MCF 10A (cell line): ENCODE results near the gene MATCAP1. TPM values are rescaled to one million over a fixed set of nuclear protein-coding genes. Genes with fewer than 3 reads are reported as not detected.

Experiments used
- Bru-seq: library from RNA; stranded (reverse); fragments of 400-500 nt; gene quantifications from one replicate; lab custom pipeline; 2021; lab: Mats Ljungman, UMichigan
- BruChase-seq, 2 experiments: library from RNA; stranded (reverse); fragments of 400-500 nt; gene quantifications; one replicate each; lab custom pipeline; 2021; lab: Mats Ljungman, UMichigan
- BruUV-seq: library from RNA; stranded (reverse); fragments of 400-500 nt; replicated peaks from 2 replicates; lab custom pipeline; 2021; lab: Mats Ljungman, UMichigan
- CTCF ChIA-PET: fragments of 300-600 bp; sonication (Branson Sonifier 250); formaldehyde crosslinking; extraction: SDS; loops from one replicate; lab custom pipeline; 2021; ENCODE audit warnings: antibody characterized with exemption, inconsistent platforms; lab: Yijun Ruan, JAX
- POLR2A ChIA-PET: fragments of 300-600, 350-650 bp; sonication (Branson Sonifier 250); formaldehyde crosslinking; extraction: SDS; loops from one replicate; lab custom pipeline; 2020; ENCODE audit warnings: antibody characterized with exemption, inconsistent platforms; lab: Yijun Ruan, JAX
- DNase-seq: peaks from one replicate; pipeline ENCODE4 v3.0.0-alpha.2; 2018; ENCODE audit not compliant: unreplicated experiment
- H3K27ac Mint-ChIP-seq: one replicate; pipeline ENCODE4 v1.8.0; 2022; ENCODE audit warnings: mild to moderate bottlenecking, low read depth, mixed read lengths; ENCODE audit not compliant: unreplicated experiment
- H3K27me3 Mint-ChIP-seq: one replicate; pipeline ENCODE4 v1.8.0; 2022; ENCODE audit warnings: mixed read lengths; ENCODE audit not compliant: insufficient read depth, unreplicated experiment
- H3K36me3 Mint-ChIP-seq: one replicate; pipeline ENCODE4 v1.8.0; 2022; ENCODE audit warnings: mild to moderate bottlenecking, moderate library complexity, mixed read lengths; ENCODE audit not compliant: insufficient read depth, unreplicated experiment
- H3K4me1 Mint-ChIP-seq: one replicate; pipeline ENCODE4 v1.8.0; 2022; ENCODE audit warnings: mixed read lengths; ENCODE audit not compliant: insufficient read depth, unreplicated experiment
- H3K4me3 Mint-ChIP-seq: one replicate; pipeline ENCODE4 v1.8.0; 2022; ENCODE audit warnings: mild to moderate bottlenecking, moderate library complexity, mixed read lengths; ENCODE audit not compliant: unreplicated experiment
- H3K9me3 Mint-ChIP-seq: one replicate; pipeline ENCODE4 v1.8.0; 2022; ENCODE audit warnings: mixed read lengths; ENCODE audit not compliant: unreplicated experiment
- intact Hi-C: fragments of 100-400 bp; cut with micrococcal nuclease; formaldehyde crosslinking; loops from 2 replicates; pipeline ENCODE4 v1.14.1; 2022
- long read RNA-seq: library from polyadenylated mRNA; stranded (forward); transcript quantifications from one replicate; pipeline ENCODE4 v2.0.0, GENCODE V29; 2022
- total RNA-seq: library from RNA; stranded (reverse); gene quantifications from 2 replicates; pipeline ENCODE4 v1.2.3, GENCODE V29; 2022
- TF ChIP-seq, protein P1 (sequence below): fragments of 200-600 bp; IDR thresholded peaks from one replicate; pipeline ENCODE4 v1.8.0; 2022; ENCODE audit warnings: antibody characterized with exemption, mild to moderate bottlenecking; ENCODE audit not compliant: unreplicated experiment

The MATCAP1 gene
- total RNA-seq (18.1 and 18.7 TPM in 2 replicates), Bru-seq, nascent RNA (percentile 57 among the genes with signal in this experiment), BruChase-seq, experiment 1, labeled RNA remaining after a 6-hour chase (percentile 71 among the genes with signal in this experiment), BruChase-seq, experiment 2, labeled RNA remaining after a 2-hour chase (percentile 66 among the genes with signal in this experiment)
- long read RNA-seq, partial matches to known transcripts = 0 of 11 reads
- long read RNA-seq, other reads (novel, unspliced or antisense) = 4 of 11 reads

DNA sequence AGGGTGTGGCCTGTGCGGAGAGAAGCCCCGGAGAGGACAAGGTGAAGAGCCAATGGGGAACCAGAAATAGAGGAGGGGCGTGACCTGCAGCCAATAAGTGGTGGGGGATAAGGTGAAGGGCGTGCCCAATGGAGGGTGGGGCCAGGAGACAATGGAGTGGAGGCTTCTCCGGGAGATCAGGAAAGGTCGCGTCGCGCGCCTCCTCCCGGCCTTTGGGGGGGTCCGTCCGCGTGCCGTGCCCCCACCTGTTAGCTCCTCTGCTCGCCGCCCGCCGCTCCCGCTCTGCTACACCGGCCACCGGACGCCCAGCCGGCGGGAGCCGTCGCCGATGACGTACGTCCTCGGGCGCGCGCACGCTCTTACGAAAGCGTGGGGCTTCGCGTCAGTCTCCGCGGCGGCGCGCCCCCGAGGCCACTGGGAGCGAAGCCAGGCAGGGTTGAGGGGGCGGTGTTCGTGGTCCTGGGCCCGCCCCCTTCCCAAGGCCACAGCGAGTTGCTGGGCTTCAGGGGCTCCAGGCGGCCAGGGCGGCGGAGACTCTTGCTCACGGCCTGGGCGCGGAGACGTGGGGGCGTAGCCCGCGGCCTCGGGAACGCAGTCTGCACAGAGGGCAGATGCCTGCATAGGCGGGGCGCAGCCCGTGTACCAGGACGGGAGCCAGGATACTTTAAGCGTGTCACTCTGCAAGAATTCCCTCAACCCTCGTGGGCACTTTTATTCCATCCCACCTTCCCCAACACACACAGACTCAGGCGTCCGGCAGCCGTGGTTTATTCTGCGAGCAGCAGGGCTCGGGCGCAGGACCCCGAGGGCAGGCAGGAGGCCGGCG lies at the start of gene MATCAP1:
MATCAP1 (minus strand) TSS at position 337 of the 826 bp plus-strand sequence. CDS start 3,353 bp downstream, outside the sequence.
- intact Hi-C loops = loop anchor here (2.0 to 5.0 kb wide), 2 partner anchors 207 to 287 kb away; no protein-coding TSS in a partner anchor
- Mint-ChIP-seq H3K4me3 (no peak within 1 kb of the TSS), H3K27ac (no peak within 1 kb of the TSS), H3K36me3 (peaks cover 2% of the 10 kb centered on the region), H3K27me3 (no peaks in the 10 kb centered on the region), H3K9me3 (no peaks in the 10 kb centered on the region), H3K4me1 (peaks cover 9% of the 10 kb centered on the region)
- BruUV-seq = TSS peak; percentile 40
- TF ChIP-seq, protein P1, sequence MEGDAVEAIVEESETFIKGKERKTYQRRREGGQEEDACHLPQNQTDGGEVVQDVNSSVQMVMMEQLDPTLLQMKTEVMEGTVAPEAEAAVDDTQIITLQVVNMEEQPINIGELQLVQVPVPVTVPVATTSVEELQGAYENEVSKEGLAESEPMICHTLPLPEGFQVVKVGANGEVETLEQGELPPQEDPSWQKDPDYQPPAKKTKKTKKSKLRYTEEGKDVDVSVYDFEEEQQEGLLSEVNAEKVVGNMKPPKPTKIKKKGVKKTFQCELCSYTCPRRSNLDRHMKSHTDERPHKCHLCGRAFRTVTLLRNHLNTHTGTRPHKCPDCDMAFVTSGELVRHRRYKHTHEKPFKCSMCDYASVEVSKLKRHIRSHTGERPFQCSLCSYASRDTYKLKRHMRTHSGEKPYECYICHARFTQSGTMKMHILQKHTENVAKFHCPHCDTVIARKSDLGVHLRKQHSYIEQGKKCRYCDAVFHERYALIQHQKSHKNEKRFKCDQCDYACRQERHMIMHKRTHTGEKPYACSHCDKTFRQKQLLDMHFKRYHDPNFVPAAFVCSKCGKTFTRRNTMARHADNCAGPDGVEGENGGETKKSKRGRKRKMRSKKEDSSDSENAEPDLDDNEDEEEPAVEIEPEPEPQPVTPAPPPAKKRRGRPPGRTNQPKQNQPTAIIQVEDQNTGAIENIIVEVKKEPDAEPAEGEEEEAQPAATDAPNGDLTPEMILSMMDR = no peak
- CTCF ChIA-PET = interaction anchor here (0.8 to 1.9 kb wide), 6 partner anchors 9 to 230 kb away, joined by 3 to 12 read pairs (median 8); partner anchors contain the start of gene ELMO3
- POLR2A ChIA-PET = interaction anchor here (0.7 to 4.9 kb wide), 16 partner anchors 9 to 195 kb away, joined by 3 to 46 read pairs (median 4); partner anchors contain the start of genes CES4A, ELMO3, FBXL8 and FHOD1
- DNase-seq = peak; percentile 98

DNA sequence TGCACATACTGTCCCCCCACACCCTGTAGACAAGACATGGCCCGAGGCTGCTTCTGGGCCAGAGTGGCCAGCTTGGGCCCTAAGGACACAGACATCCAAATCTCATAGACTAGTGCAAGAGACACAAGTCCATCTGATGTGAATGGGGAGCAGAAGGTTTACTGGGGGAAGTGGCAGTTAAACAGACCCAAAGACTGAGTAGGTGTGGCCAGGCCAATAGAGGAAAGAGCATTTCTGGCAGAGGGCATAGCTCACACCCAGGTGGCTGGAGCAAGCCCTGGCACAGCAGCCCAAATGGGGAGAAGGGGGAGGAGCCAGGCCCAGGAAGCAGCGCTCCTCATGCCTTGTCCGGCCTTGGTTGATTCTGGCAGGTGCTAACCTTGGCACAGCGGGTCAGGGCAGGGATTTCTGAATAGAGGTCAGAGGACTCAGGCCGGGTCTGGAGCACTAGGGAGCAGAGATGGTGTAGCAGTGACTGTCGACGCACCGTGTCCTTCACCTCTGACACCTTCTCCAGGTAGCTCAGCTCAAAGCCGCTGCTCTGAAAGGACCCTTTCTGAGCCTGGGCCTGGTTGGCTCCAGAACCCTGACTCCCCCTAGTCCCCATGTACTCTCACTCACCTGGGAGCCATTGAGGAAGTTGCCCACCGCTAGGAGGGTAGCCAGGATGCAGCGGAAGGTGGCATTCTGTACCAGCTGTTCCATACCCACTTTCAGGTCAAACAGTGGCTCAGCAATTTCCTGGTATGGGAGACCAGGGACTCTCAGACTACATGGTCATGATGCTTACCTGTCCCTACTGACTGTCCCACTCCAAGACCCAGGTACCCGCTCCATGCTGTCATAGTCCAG lies 47.3 kb upstream of the MATCAP1 start:
- no peak for DNase-seq
- H3K9me3 Mint-ChIP-seq = no peaks in the 10 kb centered on the region
- ChIA-PET CTCF (interaction anchor here (0.6 kb wide), 1 partner anchor 1054 kb away, joined by 3 read pairs; no protein-coding TSS in a partner anchor), POLR2A (no interaction called here)
- no peak overlapping the region for H3K4me3 Mint-ChIP-seq
- peaks cover 17% of the 10 kb centered on the region for H3K4me1 Mint-ChIP-seq
- no TSS peak for BruUV-seq
- H3K27ac Mint-ChIP-seq = no peak overlapping the region
- TF ChIP-seq, protein P1 = no peak
- H3K27me3 Mint-ChIP-seq = no peaks in the 10 kb centered on the region
- peaks cover 65% of the 10 kb centered on the region for H3K36me3 Mint-ChIP-seq
- intact Hi-C loops = no loop called here

DNA sequence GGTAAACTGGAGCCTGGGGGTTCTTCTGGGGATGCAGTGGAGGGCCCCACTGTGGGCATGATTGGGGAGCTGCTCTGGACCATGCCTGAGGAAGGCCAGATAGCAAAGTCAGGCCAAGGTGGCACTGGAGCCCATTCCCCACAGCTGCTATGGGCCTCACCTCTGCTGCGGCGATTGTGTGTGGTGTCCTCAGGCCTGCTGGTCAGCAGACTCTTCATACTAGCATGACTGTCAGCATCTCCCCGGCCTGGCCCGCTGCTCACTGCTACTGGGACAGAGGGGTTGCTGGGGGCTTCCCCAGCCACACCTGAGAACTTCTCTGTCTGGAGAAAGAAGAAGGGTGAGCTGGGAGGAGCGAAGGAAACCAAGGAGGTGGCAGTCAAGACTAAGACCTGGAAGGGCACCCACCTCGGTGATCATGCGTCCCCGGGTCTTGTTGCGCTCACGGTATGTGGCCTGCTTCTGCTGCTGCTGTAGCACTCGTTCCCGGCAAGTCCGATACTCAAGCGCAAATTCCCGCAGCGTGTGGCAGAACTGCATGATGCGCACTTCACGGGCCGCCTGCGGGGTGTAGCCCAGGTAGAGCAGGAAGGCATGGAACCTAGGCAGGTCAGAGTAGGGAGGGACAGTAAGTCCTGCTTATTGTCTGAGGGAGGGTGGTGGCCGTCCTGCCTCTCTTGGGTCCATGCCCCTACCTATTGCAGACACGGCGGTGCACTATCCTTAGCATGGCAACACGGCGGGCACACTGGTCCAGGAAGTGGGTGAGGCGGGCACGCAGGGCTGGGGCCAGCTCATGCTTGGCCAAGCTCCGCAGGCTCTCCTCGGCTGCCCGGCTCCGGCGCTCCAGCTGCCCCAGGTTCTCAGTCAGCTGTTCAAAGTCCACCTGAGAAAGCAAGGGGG lies 46.4 kb upstream of the MATCAP1 start:
- POLR2A ChIA-PET = interaction anchor here (1.2 kb wide), 1 partner anchor 14 kb away, joined by 3 read pairs; no protein-coding TSS in a partner anchor
- CTCF ChIA-PET = interaction anchor here (0.7 kb wide), 1 partner anchor 347 kb away, joined by 3 read pairs; no protein-coding TSS in a partner anchor
- no TSS peak for BruUV-seq
- peak overlapping the region; percentile 14 for H3K4me3 Mint-ChIP-seq
- H3K4me1 Mint-ChIP-seq = peaks cover 21% of the 10 kb centered on the region
- peaks cover 59% of the 10 kb centered on the region for H3K36me3 Mint-ChIP-seq
- intact Hi-C loops = no loop called here
- no peak overlapping the region for H3K27ac Mint-ChIP-seq
- DNase-seq = no peak
- H3K27me3 Mint-ChIP-seq = no peaks in the 10 kb centered on the region
- no peaks in the 10 kb centered on the region for H3K9me3 Mint-ChIP-seq
- TF ChIP-seq, protein P1 = no peak
